ENCODE data around the gene GLI3. TPM values are rescaled to one million over a fixed set of nuclear protein-coding genes. Genes with fewer than 3 reads are reported as not detected.

GLI3 gene
- total RNA-seq, 1 experiment from 2014 or later: 45.0 TPM

- Histone ChIP-seq H3K4ac (ENCODE audit: low read depth, low read length) (no peak overlapping the region), H3K23me2 (ENCODE audit: insufficient read length, low read depth, low read length, poor library complexity, severe bottlenecking) (no peaks in the 10 kb centered on the region), H3K23ac (ENCODE audit: insufficient read length, low read depth, low read length) (no peak overlapping the region), H3K79me1 (ENCODE audit: insufficient read depth, low read depth, low read length, poor library complexity, severe bottlenecking) (no peaks in the 10 kb centered on the region), H2BK5ac (ENCODE audit: insufficient read length, low read length) (no peak overlapping the region), H3K4me1 (ENCODE audit: insufficient read depth, low read length) (no peaks in the 10 kb centered on the region), H3K18ac (ENCODE audit: insufficient read length, low read depth, low read length) (no peak overlapping the region), H3K14ac (ENCODE audit: insufficient read depth, low read length) (no peak overlapping the region), H2AK5ac (ENCODE audit: insufficient read length, low read length) (no peak overlapping the region), H3T11ph (ENCODE audit: low read length) (no peak overlapping the region), H4K5ac (ENCODE audit: insufficient read length, low read depth, low read length) (no peak overlapping the region), H3K56ac (ENCODE audit: insufficient read length, low read depth, low read length) (no peak overlapping the region), H3K27me3 (ENCODE audit: insufficient read depth, low read length) (no peaks in the 10 kb centered on the region), H3K4me2 (ENCODE audit: insufficient read depth, insufficient read length, low read length) (no peak overlapping the region), H2BK12ac (ENCODE audit: insufficient read length, low read depth, low read length) (no peak overlapping the region), H3K9ac (ENCODE audit: extremely low read depth, insufficient read length, low read length) (no peak overlapping the region), H4K91ac (ENCODE audit: insufficient read length, low read depth, low read length) (no peak overlapping the region), H4K20me1 (ENCODE audit: control insufficient read depth, insufficient read depth, insufficient read length) (no peaks in the 10 kb centered on the region), H3K79me2 (ENCODE audit: insufficient read depth, low read length) (no peaks in the 10 kb centered on the region), H3K9me3 (ENCODE audit: control insufficient read depth, low read depth, low read length) (no peaks in the 10 kb centered on the region), H3K27ac (ENCODE audit: insufficient read length, low read depth, low read length) (no peak overlapping the region), H2BK20ac (ENCODE audit: low read depth, low read length, poor library complexity, severe bottlenecking) (no peak overlapping the region), H2BK120ac (ENCODE audit: low read depth, low read length, poor library complexity, severe bottlenecking) (no peak overlapping the region), H2BK15ac (ENCODE audit: low read depth, low read length) (no peak overlapping the region), H2AFZ (ENCODE audit: low read length) (no peak overlapping the region), H4K8ac (replicated peaks; ENCODE audit: insufficient read length, low read depth, low read length) (no peak overlapping the region)
- no peak for DNase-seq
- TF ChIP-seq CTCF (conservative IDR thresholded peaks at IDR 0.05): no peak
- Mint-ChIP-seq H3K36me3 (ENCODE audit: insufficient read depth in 1 of 3, low read depth in 3 of 3) (peaks cover 0 to 16% (median 0%) of the 10 kb centered on the region in 3 experiments; a peak in 4 of 7 replicates), H3K27me3 (ENCODE audit: low read depth) (no peaks in the 10 kb centered on the region), H3K4me3 (no peak overlapping the region), H3K27ac (no peak overlapping the region), H3K9me3 (peaks cover 12 to 17% of the 10 kb centered on the region in 2 experiments; a peak in 4 of 5 replicates), H3K4me1 (no peaks in the 10 kb centered on the region)
- no CpG with 5 or more reads among the region's 5 CpGs for WGBS (ENCODE audit: extremely low coverage, insufficient read length, low lambda C conversion rate)
Measured at GRCh38 chr7:42254217-42254616, 17.2 kb upstream of the GLI3 start.
